GM06990 (cell line): ENCODE measurements around the gene SLC16A14.
"Not testable (repeated sequence)": the region's sequence is repeated elsewhere in the genome, so short reads cannot be mapped to it uniquely, and the experiment has no call there.

ENCODE experiments used
- DNase-seq: peaks from one replicate; pipeline ENCODE4 v3.0.0-alpha.2; 2011; ENCODE audit not compliant: insufficient read length; ENCODE audit errors: extremely low read depth
- H3K27me3 ChIP-seq: replicated peaks from 2 replicates; pipeline ENCODE4 v1.6.0; 2011; ENCODE audit warnings: low read length; ENCODE audit not compliant: control insufficient read depth, insufficient read depth
- H3K36me3 ChIP-seq: 2 replicates; pipeline ENCODE4 v1.5.1; 2011; ENCODE audit warnings: low read length; ENCODE audit not compliant: control insufficient read depth, insufficient read depth
- H3K4me3 ChIP-seq: replicated peaks from 2 replicates; pipeline ENCODE4 v1.5.1; 2011; ENCODE audit warnings: low read depth, mild to moderate bottlenecking, control low read depth, low read length
- TF ChIP-seq, protein P1 (sequence below): IDR thresholded peaks from 2 replicates; pipeline ENCODE4 v1.5.1; 2011; ENCODE audit warnings: low read length, control low read depth, mild to moderate bottlenecking, inconsistent platforms; ENCODE audit not compliant: insufficient read depth, poor library complexity, severe bottlenecking

SLC16A14 gene, protein sequence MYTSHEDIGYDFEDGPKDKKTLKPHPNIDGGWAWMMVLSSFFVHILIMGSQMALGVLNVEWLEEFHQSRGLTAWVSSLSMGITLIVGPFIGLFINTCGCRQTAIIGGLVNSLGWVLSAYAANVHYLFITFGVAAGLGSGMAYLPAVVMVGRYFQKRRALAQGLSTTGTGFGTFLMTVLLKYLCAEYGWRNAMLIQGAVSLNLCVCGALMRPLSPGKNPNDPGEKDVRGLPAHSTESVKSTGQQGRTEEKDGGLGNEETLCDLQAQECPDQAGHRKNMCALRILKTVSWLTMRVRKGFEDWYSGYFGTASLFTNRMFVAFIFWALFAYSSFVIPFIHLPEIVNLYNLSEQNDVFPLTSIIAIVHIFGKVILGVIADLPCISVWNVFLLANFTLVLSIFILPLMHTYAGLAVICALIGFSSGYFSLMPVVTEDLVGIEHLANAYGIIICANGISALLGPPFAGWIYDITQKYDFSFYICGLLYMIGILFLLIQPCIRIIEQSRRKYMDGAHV

DNA sequence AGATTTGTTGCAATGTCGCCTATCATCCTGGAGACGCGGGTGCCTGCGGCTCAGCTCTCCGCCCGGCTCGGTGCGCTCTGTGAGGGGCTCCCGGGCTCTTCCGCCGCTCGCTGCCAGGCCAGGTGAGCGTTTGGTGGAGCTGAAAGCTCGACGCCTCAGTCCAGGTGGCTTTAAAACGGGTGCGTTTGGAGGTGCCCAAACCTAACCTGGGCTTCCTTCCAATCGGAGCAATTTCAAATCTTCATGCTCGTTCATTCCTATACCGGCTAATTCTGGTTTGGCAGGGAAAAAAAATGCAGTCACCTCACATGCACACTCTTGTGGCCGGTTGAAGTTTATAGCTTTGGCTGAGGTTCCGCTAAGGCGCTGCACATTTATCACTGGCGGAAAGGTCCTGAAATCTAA is at the start of gene SLC16A14:
Gene SLC16A14 (minus strand): TSS at position 274 of the 405 bp plus-strand sequence. CDS start 9,572 bp downstream, outside the sequence.
- no peaks in the 10 kb centered on the region for H3K36me3 ChIP-seq
- no peaks in the 10 kb centered on the region for H3K27me3 ChIP-seq
- peak; percentile 61 for DNase-seq
- H3K4me3 ChIP-seq, result peak within 1 kb of the TSS; percentile 72
- TF ChIP-seq, protein P1, sequence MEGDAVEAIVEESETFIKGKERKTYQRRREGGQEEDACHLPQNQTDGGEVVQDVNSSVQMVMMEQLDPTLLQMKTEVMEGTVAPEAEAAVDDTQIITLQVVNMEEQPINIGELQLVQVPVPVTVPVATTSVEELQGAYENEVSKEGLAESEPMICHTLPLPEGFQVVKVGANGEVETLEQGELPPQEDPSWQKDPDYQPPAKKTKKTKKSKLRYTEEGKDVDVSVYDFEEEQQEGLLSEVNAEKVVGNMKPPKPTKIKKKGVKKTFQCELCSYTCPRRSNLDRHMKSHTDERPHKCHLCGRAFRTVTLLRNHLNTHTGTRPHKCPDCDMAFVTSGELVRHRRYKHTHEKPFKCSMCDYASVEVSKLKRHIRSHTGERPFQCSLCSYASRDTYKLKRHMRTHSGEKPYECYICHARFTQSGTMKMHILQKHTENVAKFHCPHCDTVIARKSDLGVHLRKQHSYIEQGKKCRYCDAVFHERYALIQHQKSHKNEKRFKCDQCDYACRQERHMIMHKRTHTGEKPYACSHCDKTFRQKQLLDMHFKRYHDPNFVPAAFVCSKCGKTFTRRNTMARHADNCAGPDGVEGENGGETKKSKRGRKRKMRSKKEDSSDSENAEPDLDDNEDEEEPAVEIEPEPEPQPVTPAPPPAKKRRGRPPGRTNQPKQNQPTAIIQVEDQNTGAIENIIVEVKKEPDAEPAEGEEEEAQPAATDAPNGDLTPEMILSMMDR, result peak; percentile 50

DNA sequence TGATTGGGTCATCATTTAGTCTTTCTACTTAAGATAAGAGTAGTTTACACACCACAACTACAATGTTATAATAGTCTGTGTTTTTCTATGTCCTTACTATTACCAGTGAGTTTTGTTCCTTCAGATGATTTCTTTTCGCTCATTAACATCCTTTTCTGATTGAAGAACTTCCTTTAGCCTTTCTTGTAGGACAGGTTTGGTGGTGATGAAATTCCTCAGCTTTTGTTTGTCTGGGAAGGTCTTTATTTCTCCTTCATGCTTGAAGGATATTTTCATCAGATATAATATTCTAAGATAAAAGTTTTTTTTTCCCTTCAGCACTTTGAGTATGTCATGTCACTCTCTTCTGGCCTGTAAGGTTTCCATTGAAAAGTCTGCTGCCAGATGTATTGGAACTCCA is 38.0 kb upstream of the SLC16A14 start:
- Histone ChIP-seq H3K27me3 (no peaks in the 10 kb centered on the region), H3K36me3 (no peaks in the 10 kb centered on the region), H3K4me3 (no peak overlapping the region)
- TF ChIP-seq, protein P1, result no peak
- no peak for DNase-seq

DNA sequence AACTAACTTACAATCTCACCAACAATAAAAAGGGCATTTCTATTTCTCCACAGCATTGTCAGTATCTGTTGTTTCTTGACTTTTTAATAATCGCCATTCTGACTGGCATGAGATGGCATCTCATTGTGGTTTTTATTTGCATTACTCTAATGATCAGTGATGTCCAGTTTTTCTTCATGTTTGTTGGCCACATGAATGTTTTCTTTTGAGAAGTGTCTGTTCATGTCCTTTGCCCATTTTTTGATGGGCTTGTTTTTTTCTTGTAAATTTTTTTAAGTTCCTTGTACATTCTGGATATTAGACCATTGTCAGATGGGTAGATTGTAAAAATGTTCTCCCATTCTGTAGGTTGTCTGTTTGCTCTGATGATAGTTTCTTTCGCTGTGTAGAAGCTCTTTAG is 33.2 kb upstream of the SLC16A14 start:
- DNase-seq, H3K27me3 ChIP-seq: not testable (repeated sequence)

DNA sequence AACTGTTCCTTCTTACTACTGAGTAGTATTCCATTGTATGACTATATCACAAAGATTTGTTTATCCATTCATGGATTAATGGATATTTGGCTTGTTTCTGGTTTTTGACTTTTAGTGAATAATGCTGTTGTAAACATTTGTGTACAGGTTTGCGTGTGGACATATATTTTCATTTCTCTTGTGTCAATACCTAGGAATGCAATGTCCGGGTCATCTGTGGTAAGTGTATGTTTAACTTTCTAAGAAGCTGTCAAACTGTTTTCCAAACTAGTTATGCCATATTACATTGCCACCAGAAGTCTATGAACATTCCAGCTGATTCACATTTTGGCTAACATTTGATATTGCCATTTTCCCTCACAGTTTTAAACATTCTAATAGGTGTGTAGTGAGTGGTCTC is 29.1 kb upstream of the SLC16A14 start:
- Histone ChIP-seq H3K36me3 (no peaks in the 10 kb centered on the region), H3K27me3 (no peaks in the 10 kb centered on the region), H3K4me3 (no peak overlapping the region)
- no peak for DNase-seq
- TF ChIP-seq, protein P1, result no peak

More for the DNA sequence above, 33.2 kb upstream of the SLC16A14 start:
- H3K36me3 ChIP-seq, H3K4me3 ChIP-seq: not testable (repeated sequence)

DNA sequence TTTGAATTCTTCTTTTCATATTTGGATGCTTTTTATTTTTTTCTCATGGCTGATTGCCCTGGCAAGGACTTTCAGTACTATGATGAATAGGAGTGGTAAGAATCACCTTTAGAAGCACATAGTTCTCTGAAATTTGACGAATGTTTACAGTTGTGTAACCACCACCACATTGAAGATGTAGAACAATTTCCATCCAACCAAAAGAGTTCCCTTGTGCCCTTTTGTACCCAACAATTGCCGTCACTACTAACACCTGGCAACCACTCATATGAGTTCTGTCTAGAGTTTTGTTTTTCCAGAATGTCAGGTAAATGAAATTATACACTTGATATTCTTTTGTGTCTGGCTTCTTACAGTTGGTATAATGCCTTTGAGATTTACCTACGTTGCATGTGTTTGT is 28.7 kb upstream of the SLC16A14 start:
- no peak overlapping the region for H3K4me3 ChIP-seq
- DNase-seq, result no peak
- no peaks in the 10 kb centered on the region for H3K36me3 ChIP-seq
- TF ChIP-seq, protein P1, result no peak
- H3K27me3 ChIP-seq, result no peaks in the 10 kb centered on the region

DNA sequence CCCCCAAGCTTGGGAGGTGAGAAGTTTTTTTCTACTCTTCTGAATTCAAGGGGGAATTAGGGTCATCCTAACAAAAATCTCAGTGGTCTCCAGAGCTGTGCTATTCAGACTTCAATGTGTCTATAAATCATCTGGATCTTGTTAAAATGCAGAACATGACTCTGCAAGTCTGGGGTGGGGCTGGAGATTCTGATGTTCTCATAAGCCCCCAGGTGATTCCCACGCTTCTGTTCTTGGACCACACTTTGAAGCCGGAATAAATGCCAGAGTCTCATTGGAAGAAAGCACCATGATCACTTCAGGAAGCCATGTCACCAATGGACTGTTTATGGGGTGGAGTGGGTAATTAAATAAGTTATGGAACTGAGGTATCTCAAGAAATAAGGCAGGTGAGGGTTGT is 22.2 kb upstream of the SLC16A14 start:
- DNase-seq, result no peak
- no peak overlapping the region for H3K4me3 ChIP-seq
- H3K27me3 ChIP-seq, result no peaks in the 10 kb centered on the region
- H3K36me3 ChIP-seq, result no peaks in the 10 kb centered on the region
- TF ChIP-seq, protein P1, result no peak
